Esophagus squamous epithelium (tissue), 5 donors: ENCODE measurements around the gene RBPJL. TPM values are rescaled to one million over a fixed set of nuclear protein-coding genes. Genes with fewer than 3 reads are reported as not detected.

Experiments used
- DNase-seq: peaks from one replicate; lab custom pipeline; 2025; lab: John Stamatoyannopoulos, UW
- H3K27ac ChIP-seq, 4 donors: fragments of 200-600 bp; sonication (generic); one replicate each; pipeline ENCODE4 v1.5.1; 2016 to 2019; ENCODE audit warnings: mild to moderate bottlenecking in 1 of 4
- H3K27me3 ChIP-seq, 4 donors: fragments of 200-600 bp; sonication (generic); 1 replicate in 3 of 4; 2 replicates in 1 of 4; pipeline versions ENCODE4 v1.5.1 to v1.6.0; 2017 to 2021; ENCODE audit warnings: antibody characterized with exemption in 1 of 4
- H3K36me3 ChIP-seq, 3 donors: fragments of 200-600 bp; sonication (generic); one replicate each; pipeline ENCODE4 v1.5.1; 2016 to 2019
- H3K4me1 ChIP-seq, 3 donors: fragments of 200-600 bp; sonication (generic); one replicate each; pipeline ENCODE4 v1.5.1; 2017 to 2019
- H3K4me3 ChIP-seq, 4 donors: fragments of 200-600 bp; sonication (generic); 1 replicate in 3 of 4; 2 replicates in 1 of 4; pipeline ENCODE4 v1.5.1; 2016 to 2019; ENCODE audit warnings: mild to moderate bottlenecking in 2 of 4, moderate library complexity in 1 of 4
- H3K9me3 ChIP-seq, 3 donors: fragments of 200-600 bp; sonication (generic); one replicate each; pipeline ENCODE4 v1.5.1; 2016 to 2019
- POLR2A ChIP-seq, 4 donors: fragments of 450-650 bp; IDR thresholded peaks; one replicate each; pipeline ENCODE4 v1.6.1; 2017; ENCODE audit warnings: antibody characterized with exemption in 4 of 4, mild to moderate bottlenecking in 4 of 4, moderate library complexity in 3 of 4
- WGBS, 2 donors: methylation state at CpG; one replicate each; pipeline ENCODE4 v1.1.5; 2018; 5-methylcytosine and 5-hydroxymethylcytosine counted together
- intact Hi-C: fragments of 100-400 bp; cut with DNase I; formaldehyde crosslinking; loops from one replicate; pipeline ENCODE4 v1.15.0; 2022
- total RNA-seq, 4 donors: library from RNA; depleted of rRNA; stranded (reverse); fragments of >200 nt; gene quantifications; one replicate each; pipeline ENCODE4 v1.1.0, GENCODE V29; 2016
- TF ChIP-seq, protein P1 (sequence below), 6 experiments: fragments of 450-650 bp in 4 of 6; fragments of 200-600 bp in 2 of 6; sonication (generic) in 2 of 6; IDR thresholded peaks; one replicate each; pipeline ENCODE4 v1.5.1; 2016 to 2019; ENCODE audit warnings: antibody characterized with exemption in 6 of 6, mild to moderate bottlenecking in 4 of 6, moderate library complexity in 4 of 6
- donor health status: DM: yes; HTN: yes; CAD: no.

RBPJL gene
- total RNA-seq, 4 donors from 2014 or later = not detected

DNA sequence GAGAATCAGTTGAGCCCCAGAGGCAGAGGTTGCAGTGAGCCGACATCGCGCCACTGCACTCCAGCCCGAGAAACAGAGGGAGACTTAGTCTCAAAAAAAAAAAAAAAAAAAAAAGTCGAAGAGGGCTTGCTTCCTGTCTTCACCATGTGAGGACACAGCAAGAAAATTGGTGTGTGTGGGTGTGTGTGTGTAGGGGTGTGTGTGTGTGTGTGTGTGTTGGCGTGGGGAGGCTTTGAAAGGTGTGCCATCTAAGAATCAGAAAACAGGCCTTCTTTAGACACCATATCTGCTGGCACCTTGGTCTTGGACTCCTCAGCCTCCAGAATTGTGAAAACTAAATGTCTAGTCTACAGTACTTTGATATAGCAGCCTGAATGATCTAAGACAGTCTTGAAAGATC, 6.9 kb upstream of the RBPJL start:
- no peak for DNase-seq
- Histone ChIP-seq H3K4me3 (no peak overlapping the region), H3K27ac (no peak overlapping the region), H3K9me3 (no peaks in the 10 kb centered on the region), H3K36me3 (no peaks in the 10 kb centered on the region), H3K27me3 (peaks cover 0 to 72% (median 0%) of the 10 kb centered on the region in 4 donors), H3K4me1 (no peaks in the 10 kb centered on the region)
- intact Hi-C loops = loop anchor here (10.0 kb wide), 1 partner anchor 165 kb away; no protein-coding TSS in a partner anchor
- 81 to 95% methylated on average over 4 to 6 of the region's 6 CpGs for WGBS, 2 donors
- TF ChIP-seq, protein P1, sequence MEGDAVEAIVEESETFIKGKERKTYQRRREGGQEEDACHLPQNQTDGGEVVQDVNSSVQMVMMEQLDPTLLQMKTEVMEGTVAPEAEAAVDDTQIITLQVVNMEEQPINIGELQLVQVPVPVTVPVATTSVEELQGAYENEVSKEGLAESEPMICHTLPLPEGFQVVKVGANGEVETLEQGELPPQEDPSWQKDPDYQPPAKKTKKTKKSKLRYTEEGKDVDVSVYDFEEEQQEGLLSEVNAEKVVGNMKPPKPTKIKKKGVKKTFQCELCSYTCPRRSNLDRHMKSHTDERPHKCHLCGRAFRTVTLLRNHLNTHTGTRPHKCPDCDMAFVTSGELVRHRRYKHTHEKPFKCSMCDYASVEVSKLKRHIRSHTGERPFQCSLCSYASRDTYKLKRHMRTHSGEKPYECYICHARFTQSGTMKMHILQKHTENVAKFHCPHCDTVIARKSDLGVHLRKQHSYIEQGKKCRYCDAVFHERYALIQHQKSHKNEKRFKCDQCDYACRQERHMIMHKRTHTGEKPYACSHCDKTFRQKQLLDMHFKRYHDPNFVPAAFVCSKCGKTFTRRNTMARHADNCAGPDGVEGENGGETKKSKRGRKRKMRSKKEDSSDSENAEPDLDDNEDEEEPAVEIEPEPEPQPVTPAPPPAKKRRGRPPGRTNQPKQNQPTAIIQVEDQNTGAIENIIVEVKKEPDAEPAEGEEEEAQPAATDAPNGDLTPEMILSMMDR (IDR thresholded peaks at IDR 0.05) = no peak
- no peak for TF ChIP-seq POLR2A (IDR thresholded peaks at IDR 0.05)

DNA sequence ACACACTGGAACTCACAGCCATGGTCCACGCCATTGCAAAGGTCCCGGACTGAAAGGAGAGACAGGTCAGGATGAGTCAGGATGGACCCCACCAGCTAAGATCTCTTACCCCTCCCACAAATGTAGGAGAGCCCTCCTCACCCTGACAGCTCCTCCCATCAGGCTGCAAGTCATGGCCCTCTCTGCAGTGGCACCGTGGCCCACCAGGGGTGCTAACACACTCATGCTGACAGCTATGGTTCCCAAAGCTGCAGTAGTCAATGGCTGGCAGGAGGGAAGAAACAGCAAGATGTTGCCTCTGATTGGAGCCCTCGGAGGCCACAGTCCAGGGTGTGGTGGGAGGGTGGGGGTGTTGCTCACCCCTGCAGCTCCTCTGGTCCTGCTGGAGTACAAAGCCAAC, 5.7 kb upstream of the RBPJL start:
- no peaks in the 10 kb centered on the region for H3K36me3 ChIP-seq
- H3K4me1 ChIP-seq = no peaks in the 10 kb centered on the region
- 61% methylated on average over 3 of the region's 4 CpGs; no CpG with 5 or more reads in 1 of the 2 donors for WGBS, 2 donors
- no peak for DNase-seq
- H3K4me3 ChIP-seq = no peak overlapping the region
- no peak overlapping the region for H3K27ac ChIP-seq
- TF ChIP-seq POLR2A (IDR thresholded peaks at IDR 0.05) = no peak
- TF ChIP-seq, protein P1 (IDR thresholded peaks at IDR 0.05) = peak in 1 of 6 experiments; percentile 34
- no peaks in the 10 kb centered on the region for H3K9me3 ChIP-seq
- intact Hi-C loops = no loop called here
- H3K27me3 ChIP-seq = peaks cover 0 to 72% (median 0%) of the 10 kb centered on the region in 4 donors

DNA sequence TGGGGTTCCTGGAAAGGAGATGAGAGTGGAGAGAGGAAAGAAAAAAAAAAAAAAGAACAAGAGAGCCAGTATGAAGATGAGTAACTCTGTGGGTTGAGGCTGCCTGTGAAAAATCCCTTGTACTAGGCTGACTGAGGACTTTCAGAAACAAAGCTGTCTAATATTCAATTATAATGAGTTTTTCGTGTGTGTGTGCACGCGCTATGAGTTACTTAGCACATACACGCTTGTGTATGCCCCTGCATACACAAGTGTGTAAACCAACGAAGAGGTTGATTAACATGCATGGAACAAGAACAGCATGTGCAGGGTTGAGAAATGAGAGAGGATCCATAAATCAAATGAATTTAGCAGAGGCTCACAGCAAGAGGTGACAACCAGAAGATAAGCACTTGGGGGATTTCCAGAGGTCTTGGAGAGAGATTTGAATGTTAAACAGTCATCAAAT, 4.8 kb upstream of the RBPJL start:
- Histone ChIP-seq H3K36me3 (no peaks in the 10 kb centered on the region), H3K27ac (no peak overlapping the region), H3K9me3 (no peaks in the 10 kb centered on the region), H3K27me3 (peaks cover 0 to 72% (median 0%) of the 10 kb centered on the region in 4 donors), H3K4me1 (peaks cover 0 to 7% (median 0%) of the 10 kb centered on the region in 3 donors), H3K4me3 (no peak overlapping the region)
- 56 to 79% methylated on average over 5 of the region's 5 CpGs for WGBS, 2 donors
- no peak for DNase-seq
- intact Hi-C loops = no loop called here
- TF ChIP-seq POLR2A (IDR thresholded peaks at IDR 0.05) = no peak
- TF ChIP-seq, protein P1 (IDR thresholded peaks at IDR 0.05) = no peak

DNA sequence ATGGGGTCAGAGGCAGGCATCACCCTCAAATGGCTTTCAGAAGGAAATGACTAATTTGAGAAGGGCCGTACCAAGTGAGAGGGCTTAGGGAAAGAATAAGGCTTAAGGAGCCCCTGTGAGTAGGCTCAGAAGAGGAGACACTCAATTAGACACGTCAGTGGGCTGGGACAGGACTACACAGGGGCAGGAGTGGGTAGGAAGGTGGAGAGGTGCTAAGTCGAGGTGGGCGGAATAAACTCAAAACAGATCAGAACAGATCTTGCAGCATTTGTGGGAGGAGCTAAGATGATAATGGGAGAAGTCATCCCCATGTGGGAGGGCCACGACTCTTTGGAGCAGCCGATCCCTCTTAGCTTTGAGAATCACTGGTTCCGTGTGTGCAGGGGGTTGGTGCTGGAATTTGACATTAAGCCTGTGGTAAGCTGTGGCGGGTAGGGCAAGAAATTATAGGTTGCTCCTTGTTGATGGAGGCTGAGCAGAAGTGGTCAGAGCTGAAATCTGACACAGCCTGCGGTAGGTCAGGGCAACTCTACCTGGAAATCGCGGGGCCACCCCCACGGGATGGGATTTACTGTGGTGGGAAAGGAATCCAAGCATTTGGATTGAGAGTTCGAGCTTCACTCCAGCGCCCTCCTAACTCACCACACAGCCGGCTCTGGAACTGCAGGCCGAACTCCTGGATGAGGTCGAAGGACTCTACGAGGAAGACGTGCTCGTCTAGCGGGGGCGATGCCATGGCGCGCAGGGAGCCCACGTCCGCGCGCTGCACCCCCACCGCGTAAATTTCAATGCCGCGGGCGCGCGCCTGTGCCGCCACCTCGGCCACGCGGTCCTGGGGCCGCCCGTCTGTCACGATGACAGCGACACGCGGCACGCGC, 2.8 kb upstream of the RBPJL start:
- peaks cover 0 to 71% (median 0%) of the 10 kb centered on the region in 4 donors for H3K27me3 ChIP-seq
- H3K4me3 ChIP-seq = no peak overlapping the region
- WGBS, 2 donors = 58 to 75% methylated on average over 15 to 35 of the region's 47 CpGs
- no peaks in the 10 kb centered on the region for H3K36me3 ChIP-seq
- DNase-seq = no peak
- TF ChIP-seq, protein P1 (IDR thresholded peaks at IDR 0.05) = no peak
- TF ChIP-seq POLR2A (IDR thresholded peaks at IDR 0.05) = no peak
- peaks cover 0 to 27% (median 6%) of the 10 kb centered on the region in 3 donors for H3K4me1 ChIP-seq
- intact Hi-C loops = no loop called here
- no peak overlapping the region for H3K27ac ChIP-seq
- no peaks in the 10 kb centered on the region for H3K9me3 ChIP-seq

DNA sequence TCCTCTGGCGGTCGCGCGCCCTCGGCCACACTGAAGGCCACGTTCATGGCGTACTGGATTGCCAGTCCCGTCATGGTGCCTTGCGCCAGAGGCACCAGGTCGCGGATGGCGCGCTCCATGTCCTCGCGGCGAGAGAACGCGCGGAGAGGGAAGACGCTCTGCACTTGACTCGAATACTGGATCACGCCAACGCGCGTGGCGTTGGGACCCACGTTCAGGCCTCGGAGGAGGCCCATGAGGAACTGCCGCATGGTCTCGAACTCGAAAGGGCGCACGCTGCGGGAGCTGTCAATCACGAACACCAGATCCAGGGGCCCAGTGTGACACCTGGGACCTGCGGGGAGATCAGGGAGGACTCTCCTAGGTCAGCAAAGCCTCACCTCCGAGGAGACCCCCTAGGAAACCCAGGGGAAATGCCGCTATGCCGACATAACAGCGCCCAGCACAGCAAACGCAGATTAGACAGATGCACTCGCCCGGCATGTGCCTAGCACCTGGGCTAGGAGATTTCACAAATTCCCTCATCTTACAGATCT, 2.1 kb upstream of the RBPJL start:
- H3K9me3 ChIP-seq = no peaks in the 10 kb centered on the region
- H3K36me3 ChIP-seq = no peaks in the 10 kb centered on the region
- H3K27ac ChIP-seq = no peak overlapping the region
- WGBS, 2 donors = 83 to 90% methylated on average over 22 to 33 of the region's 43 CpGs
- H3K27me3 ChIP-seq = peaks cover 0 to 76% (median 0%) of the 10 kb centered on the region in 4 donors
- DNase-seq = no peak
- peaks cover 0 to 28% (median 6%) of the 10 kb centered on the region in 3 donors for H3K4me1 ChIP-seq
- intact Hi-C loops = no loop called here
- no peak overlapping the region for H3K4me3 ChIP-seq
- TF ChIP-seq, protein P1 (IDR thresholded peaks at IDR 0.05) = no peak
- no peak for TF ChIP-seq POLR2A (IDR thresholded peaks at IDR 0.05)
